Anterior cingulate cortex (tissue), 58 donors: ENCODE data around the gene FHIT.

Source experiments
- DNase-seq, 58 donors: peaks; one replicate each; lab custom pipeline; 2025; lab: John Stamatoyannopoulos, UW

Gene FHIT

GRCh38 chr3:60064210-60065178, 1186.8 kb downstream of the FHIT start:
- peak in 3 of 58 donors; percentile 1 to 8 (median 2) for DNase-seq

GRCh38 chr3:60056404-60056803, 1194.8 kb downstream of the FHIT start:
- DNase-seq: no peak

- no peak for DNase-seq
Observed at GRCh38 chr3:60055765-60056164, 1195.5 kb downstream of the FHIT start.

- DNase-seq: no peak
Observed at GRCh38 chr3:60053526-60054265, 1197.6 kb downstream of the FHIT start.

GRCh38 chr3:60048447-60048848, 1202.8 kb downstream of the FHIT start:
- DNase-seq: no peak

- DNase-seq: no peak
Observed at GRCh38 chr3:60047426-60048200, 1203.6 kb downstream of the FHIT start.

- DNase-seq: peak in 6 of 58 donors; percentile 0 to 6 (median 2)
Observed at GRCh38 chr3:60046210-60046609, 1205.0 kb downstream of the FHIT start.

- no peak for DNase-seq
Observed at GRCh38 chr3:60045686-60046085, 1205.6 kb downstream of the FHIT start.

GRCh38 chr3:60036803-60037202, 1214.4 kb downstream of the FHIT start:
- DNase-seq: no peak

GRCh38 chr3:60033901-60034453, 1217.3 kb downstream of the FHIT start:
- no peak for DNase-seq

- DNase-seq: no peak
Observed at GRCh38 chr3:60030982-60031381, 1220.3 kb downstream of the FHIT start.

- no peak for DNase-seq
Observed at GRCh38 chr3:60028233-60028632, 1223.0 kb downstream of the FHIT start.

GRCh38 chr3:60027335-60027734, 1223.9 kb downstream of the FHIT start:
- DNase-seq: no peak

- DNase-seq: no peak
Observed at GRCh38 chr3:60025096-60026050, 1225.9 kb downstream of the FHIT start.

GRCh38 chr3:60024400-60024799, 1226.9 kb downstream of the FHIT start:
- no peak for DNase-seq

GRCh38 chr3:60023189-60023588, 1228.1 kb downstream of the FHIT start:
- no peak for DNase-seq

GRCh38 chr3:60017631-60018030, 1233.6 kb downstream of the FHIT start:
- no peak for DNase-seq

GRCh38 chr3:60015032-60015705, 1236.1 kb downstream of the FHIT start:
- DNase-seq: no peak

GRCh38 chr3:60013241-60013640, 1238.0 kb downstream of the FHIT start:
- no peak for DNase-seq
